MV-4-11 (cell line): Measurements from ENCODE around the gene TTL.
"Not testable (repeated sequence)": the region's sequence is repeated elsewhere in the genome, so short reads cannot be mapped to it uniquely, and the experiment has no call there.

Experiments
- DNase-seq: peaks from one replicate; lab custom pipeline; 2025; lab: John Stamatoyannopoulos, UW

Gene TTL

DNA sequence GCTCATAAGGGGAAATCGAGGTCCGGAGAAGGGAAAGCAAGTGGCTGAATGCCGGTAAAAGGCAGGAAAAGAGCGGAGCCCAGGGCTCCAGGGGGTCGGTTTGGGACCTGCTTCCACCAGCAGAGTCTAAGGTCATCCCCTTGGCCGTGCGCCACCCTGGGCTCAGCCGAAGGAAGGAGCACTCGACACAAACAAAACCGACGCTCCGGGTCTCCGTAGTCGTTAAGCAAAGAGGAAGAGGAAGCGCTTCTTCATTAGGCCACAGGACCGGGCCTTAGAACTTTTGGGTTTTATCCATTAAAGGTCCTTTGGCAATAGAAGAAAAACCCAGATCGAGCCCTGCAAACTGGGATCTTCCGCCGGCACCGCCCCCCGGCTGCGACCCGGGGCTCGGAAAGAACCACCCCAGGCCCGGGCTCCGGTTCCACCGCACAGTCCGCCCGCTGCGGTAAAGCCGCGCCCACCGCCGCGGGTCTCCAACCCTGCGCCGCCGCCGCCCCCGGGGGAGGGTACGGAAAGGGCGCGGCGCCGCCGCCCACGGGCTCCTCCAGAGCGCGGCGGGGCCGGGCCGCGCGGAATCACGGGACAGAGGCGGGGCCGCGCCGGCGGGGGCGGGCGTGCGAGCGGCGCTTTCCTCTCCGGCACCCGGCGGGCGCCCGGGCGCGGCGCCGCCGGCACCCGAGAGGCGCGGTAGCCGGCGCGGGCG lies at the start of gene TTL:
TTL (plus strand) TSS at position 629 of the 706 bp plus-strand sequence. CDS start 189 bp downstream, outside the sequence.
- DNase-seq = peak; percentile 59

DNA sequence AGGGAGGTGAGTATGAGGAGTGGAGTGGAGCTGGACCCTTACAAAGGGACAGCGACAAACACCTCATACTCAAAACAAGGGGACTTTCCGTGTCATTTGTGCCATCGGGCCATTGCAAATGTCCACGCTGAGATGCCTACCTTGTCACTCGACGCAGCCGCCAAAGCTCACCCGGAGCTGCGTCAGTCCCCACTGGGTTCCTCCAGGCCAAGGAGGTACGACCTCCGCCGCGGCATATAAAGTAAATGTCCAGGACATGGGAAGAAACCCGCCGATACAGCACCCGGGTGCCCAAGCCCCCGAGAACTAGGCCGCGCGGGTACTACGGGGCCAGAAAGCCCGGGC lies 49.6 kb upstream of the TTL start:
- not testable (repeated sequence) for DNase-seq

DNA sequence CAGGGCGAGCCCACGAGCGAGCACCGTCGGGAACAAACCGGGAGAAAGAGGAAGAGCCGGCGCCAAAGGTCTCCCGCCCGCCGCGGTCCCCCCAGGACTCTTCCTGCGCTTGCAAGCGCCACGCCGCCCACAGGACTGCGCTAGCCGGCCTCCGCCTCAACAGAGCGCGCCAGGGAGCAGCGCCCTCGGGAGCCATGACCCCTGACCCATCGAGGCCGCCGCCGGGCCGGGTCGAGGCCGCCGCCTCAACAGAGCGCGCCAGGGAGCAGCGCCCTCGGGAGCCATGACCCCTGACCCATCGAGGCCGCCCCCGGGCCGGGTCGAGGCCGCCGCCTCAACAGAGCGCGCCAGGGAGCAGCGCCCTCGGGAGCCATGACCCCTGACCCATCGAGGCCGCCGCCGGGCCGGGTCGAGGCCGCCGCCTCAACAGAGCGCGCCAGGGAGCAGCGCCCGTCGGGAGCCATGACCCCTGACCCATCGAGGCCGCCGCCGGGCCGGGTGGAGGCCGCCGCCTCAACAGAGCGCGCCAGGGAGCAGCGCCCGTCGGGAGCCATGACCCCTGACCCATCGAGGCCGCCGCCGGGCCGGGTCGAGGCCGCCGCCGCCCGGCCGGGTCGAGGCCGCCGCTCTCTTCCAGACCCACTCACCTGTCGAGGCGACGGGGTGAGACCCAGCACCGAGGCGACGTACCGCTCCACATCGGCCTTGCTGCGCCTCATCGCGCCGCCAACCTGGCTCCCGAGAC lies 49.0 kb upstream of the TTL start:
- DNase-seq = not testable (repeated sequence)

DNA sequence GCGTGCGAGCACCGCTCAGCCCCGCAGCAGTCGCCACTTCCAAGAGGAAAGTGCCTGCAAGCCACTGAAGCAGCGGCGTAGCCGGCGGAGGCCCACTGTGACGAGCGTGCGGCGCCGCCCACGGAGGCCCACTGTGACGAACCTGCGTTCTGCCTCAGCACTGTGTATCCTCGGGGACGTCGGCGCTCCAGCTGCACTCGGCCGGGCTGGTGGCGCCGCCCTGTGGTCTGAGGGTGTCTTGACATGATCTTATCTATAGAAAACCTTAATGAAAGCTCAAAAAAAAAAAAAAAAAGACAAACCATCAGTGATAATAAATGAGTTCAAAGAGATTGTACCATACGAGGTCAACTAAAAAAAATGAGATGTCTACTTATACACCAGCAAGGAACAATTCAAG lies 48.5 kb upstream of the TTL start, which contains the start of gene RGPD8:
RGPD8 (minus strand) TSS at position 166 of the 400 bp plus-strand sequence. CDS start 192 bp downstream, outside the sequence.
- not testable (repeated sequence) for DNase-seq

DNA sequence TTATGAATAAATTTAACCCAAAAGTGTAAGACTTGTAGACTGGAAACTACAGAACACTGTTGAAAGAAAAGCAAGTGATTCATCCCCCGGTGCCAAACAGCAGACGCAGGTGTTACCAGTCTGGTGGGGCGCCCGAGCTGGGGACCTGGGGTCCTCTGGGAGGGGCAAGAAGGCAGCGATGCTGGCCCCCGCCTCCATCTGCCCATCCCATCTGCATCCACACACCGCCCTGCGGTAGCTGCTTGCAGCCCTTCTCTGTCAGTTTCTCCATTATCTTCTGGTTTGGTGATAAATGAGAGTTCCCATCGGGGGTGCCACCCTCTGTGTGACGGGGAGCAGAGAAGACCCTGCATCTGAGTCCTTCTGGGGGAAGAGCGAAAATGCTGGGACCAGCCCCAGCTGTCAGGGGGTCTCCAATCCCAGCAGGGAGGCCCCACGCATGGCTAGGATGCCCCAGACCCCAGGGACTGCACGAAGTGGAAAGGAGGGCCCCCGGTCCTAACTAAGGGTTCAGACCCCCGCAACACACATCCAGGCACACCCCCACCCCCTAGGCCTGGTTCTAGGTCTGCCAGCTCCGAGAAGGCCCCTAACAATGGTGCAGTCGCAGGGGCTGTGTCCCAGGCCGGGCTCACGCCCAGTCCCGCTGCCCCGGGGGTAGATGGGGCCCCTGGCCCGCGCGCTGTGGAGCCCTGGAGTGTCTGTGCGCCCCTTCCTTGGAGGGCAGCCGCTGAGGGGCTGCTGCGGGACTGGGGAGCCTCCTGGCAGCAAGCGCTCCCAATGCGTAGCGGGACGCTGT lies 47.8 kb upstream of the TTL start:
- no peak for DNase-seq

DNA sequence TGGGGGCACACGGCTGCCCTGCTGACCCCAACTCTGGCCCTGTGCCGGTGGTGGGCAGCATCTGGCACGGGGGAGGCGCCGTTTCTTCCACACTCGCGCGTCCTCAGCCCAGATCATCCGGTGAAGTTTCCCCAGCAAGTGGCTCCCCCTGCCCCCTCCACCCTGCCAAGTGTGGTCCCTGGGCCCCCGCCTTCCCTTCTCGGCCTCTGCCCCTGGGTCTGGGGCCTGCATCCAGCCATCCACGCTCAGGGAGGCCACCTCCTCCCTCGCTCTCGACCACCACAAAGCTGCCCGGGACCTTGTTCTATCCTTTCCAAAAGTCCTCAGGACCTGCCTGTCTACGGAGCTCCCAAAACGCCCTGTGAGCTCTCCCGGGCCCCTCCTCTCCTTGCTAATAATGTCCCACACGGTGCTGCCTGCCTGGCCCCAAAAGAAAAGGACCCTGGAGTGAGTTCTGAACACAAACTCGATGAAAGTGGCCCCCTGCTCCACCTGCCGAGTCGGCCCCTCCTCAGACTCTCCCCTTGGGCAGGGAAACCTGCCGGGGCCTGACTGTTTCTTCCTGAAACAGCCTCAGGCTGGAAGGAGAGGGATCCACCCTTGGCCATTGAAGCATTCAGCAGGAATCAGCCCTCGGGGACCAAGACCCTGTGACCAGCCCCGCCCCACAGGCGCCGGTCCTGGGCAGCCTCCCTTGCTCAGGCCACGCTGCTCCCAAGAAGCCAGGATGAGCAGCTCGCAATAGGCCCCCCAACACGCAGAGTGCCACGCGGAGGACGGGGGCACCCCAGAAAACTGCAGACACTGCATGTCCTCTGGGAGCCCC lies 46.9 kb upstream of the TTL start:
- DNase-seq = not testable (repeated sequence)

DNA sequence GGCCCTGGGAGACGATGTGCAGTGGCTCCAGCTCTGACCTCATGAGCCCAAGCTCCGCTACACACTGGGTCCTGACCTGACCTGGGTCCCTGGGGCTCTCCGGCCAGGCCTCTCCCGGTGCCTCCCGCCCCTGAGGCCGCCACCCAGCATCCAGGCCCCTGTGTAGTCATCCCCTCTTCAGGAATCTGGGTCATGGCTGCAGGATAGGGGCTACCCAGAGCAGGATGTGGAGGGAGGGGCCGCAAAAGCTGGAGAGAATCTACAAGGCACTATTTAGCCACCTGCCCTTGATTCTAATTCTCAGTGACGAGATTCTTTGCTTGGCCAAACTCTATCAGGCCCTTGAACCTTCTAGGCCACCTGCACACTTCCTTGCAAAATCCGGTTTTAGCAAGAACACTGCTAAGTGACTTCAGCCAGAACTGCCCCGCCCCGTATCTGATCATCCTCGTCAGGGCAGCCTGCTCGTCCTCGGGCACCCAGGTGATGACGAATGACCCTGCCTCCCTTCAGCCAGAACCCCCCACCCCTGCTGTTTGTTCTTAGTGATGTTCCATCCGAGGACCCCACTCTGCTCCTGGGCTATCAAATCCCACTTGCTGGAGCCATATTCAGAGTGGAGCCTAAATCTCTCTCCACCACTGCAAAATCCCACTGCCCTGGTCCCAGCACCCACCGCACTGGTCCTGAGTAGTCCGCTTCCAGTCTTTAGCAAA lies 46.1 kb upstream of the TTL start:
- not testable (repeated sequence) for DNase-seq

DNA sequence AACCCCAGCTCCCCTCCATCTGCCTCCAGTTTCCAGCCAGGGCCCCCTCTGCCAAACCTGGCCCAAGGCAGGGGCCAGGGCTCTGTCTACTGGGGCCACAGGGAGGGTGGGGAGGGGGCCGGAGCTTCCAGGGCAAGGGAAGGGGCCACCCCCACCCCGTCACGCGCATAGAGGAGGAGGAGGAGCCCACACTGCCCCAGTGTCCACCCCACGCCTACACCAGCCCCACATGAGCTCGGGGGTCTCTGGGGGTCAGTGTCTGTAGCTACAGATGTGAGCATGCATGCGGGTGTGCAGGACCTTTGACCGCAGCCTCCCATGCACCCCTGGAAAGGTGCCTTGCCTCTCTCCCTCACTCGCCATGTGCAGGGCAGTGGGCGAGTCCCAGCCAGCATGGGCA lies 45.0 kb upstream of the TTL start:
- not testable (repeated sequence) for DNase-seq

DNA sequence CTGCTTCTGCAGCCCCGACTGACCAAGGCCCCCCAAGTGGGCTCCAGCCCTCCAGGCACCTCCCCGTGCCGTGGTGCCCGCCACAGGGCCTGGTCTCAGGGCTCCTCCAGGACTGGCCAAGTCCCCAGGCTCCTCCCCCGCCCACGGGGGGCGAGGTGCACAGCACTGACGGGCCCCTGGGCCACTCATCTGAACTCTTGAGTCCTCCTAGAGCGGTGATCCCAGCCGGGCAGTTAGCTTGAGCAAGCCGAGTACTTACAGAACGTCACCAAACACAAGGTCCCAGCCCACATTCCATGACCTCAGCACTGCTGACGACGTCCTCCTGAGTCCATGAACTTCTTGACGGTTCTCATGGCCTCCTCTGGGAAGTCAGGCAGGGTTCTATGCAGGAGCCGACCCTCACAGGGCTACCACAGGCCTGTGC lies 44.5 kb upstream of the TTL start:
- not testable (repeated sequence) for DNase-seq

DNA sequence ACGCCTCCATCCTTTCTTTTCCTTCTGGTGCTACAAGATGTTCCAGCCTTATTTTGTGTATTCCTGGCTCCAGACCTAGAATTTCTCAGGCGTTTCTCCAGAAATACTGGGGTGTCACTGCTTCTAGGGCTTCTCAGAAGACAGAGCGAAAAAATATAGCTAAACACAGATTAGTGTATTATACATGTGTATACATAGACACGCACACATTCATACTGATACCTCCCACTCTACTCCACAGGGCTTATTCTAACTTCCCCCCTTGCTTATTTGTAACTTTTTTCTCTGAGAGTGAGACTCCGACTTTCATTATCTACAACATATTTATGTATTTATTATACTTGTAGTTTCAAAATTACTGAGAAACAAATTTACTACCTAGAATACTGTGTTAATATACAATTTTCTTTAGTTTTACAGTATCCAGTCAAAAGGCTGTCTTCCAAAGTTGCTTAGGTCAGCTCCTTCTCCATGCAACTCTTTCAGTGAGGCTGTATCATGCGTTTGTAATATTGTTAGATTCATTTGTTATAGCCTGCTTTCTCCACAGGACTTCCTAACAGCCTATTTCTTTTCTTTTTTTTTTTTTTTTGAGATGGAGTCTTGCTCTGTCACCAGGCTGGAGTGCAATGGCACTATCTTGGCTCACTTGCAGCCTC lies 43.2 kb upstream of the TTL start:
- not testable (repeated sequence) for DNase-seq

DNA sequence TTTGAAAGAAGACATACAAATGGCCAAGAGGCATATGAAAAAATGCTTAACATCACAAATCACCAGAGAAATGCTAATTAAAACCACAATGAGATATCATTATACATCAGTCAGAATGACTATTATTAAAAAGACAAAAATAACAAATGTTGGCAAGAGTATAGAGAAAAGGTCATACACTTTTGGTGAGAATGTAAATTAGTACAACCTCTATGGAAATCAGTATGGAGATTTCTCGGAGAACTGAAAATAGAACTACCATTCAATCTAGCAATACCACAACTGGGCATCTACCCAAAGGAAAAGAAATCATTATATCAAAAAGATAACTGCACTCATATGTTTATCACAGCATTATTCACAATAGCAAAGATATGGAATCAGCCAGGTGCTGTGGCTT lies 37.7 kb upstream of the TTL start:
- DNase-seq = not testable (repeated sequence)

DNA sequence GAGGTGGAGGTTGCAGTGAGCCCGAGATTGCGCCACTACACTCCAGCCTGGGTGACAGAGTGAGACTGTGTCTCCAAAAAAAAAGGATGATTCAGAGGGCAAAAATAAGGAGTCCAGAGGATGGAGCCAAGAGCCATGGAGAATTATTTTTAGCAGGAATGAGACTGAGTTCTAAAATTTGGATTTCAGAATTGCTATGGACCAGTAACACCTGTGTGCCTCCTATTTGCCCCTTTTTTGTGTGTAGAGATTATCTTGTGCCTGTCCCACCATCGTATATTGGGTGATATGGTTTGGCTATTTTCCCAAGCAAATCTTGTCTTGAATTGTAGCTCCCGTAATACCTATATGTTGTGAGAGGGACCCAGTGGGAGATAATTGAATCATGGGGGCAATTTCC lies 32.1 kb upstream of the TTL start:
- DNase-seq = no peak

DNA sequence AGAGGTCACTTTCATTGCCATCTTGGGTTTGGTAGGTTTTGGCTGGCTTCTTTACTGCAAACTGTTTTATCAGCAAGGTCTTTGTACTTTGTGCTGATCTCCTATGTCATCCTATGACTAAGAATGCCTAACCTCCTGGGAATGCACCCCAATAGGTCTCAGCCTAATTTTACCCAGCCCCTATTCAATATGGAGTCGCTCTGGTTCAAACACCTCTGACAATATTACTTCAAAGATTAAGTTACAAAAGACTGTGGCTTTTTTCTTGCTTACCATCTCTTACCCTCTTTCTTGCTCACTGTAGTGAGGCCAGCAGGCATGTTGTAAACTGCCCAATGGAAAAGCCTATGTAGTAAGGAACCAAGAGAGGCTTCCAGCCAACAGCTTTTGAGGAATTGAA lies 30.6 kb upstream of the TTL start:
- no peak for DNase-seq

DNA sequence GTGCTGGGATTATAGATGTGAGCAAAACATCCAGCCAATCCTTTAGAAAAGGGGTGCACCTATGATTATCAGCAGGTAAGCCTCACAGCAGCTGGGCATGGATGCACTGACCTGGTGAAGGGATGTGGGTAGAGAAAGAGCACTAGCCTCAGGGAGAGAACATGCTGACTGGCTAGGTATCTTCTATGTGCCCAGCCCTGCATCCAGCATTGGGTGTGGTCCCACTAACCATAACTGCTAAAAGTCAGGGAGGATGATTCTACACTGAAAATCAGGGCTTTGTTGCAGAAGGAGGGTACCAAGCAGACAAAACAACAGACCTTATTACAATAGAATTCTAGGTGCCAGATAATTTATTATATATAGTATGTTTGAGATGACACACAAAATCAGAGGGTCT lies 27.4 kb upstream of the TTL start:
- no peak for DNase-seq

DNA sequence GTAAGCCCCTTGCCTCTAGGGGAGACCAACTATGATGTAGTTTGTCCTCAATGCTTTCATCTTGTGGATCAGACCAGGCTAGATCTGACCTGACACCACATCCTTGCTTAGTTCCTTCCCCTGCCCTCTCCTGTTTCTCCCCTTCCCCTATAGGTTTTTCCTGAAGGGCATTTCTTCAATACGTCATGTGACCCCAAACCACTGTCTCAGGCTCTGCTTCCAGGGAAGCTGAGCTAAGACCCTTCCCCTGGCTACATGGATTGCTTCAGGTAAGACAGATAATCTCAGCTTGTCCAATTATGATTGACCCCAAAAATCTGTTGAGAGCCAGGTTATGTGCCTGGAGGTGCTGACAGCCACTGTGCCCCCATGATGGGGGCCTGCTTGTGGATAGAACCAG lies 22.6 kb upstream of the TTL start:
- no peak for DNase-seq

DNA sequence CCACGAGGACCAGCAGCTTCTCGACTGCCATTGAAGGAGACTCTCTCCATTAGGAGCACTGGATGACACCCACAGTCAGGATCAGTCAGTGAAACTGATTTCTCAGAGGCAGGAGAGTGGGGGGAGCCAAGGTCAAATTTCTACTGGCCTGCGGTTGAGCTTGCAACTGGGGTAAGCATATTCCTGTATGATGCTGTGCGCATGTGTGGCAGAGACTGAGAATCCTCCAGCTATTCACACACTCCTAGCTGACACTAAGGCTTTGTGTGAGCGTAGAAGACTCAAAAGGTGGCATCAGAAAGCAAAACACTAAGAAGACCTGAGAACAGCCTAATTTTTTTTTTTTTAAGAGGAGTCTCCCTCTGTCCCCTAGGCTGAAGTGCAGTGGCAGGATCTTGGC lies 19.8 kb upstream of the TTL start:
- no peak for DNase-seq

DNA sequence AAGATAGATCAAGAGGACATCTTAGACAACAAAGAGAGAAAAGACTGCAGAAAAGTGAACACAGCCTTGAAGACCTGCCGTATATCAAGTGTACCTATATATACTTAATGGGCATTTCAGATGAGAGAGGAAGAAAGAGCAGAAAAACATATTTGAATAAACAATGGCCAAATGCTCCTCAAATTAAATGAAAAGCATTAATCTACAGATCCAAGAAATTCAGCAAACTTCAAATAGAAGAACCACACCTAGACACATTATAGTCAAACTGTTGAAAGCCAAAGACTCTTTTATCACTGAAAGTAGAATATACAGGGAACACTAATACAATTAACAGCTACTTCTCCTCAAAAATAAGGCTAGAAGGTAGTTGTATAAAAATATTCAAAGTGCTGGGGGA lies 18.7 kb upstream of the TTL start:
- DNase-seq = no peak

DNA sequence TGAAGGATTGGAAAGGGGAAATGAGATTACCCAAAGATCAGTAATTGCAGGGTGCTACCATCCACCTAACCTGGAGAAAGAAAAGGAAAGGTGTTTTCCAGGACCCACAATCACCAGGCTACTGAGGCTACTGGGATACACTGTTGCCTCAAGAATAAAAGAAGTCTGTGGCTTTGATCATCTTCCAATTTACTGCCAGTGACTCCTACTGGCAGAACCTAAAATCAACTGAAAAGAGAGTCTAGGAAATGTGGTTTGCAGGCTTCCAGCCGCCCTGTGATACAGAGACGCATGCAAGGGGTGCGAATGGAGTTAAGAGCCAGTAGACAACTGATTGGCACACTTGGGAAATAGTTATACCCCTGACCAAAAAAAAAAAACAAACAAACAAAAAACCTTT lies 16.6 kb upstream of the TTL start:
- peak; percentile 1 for DNase-seq

DNA sequence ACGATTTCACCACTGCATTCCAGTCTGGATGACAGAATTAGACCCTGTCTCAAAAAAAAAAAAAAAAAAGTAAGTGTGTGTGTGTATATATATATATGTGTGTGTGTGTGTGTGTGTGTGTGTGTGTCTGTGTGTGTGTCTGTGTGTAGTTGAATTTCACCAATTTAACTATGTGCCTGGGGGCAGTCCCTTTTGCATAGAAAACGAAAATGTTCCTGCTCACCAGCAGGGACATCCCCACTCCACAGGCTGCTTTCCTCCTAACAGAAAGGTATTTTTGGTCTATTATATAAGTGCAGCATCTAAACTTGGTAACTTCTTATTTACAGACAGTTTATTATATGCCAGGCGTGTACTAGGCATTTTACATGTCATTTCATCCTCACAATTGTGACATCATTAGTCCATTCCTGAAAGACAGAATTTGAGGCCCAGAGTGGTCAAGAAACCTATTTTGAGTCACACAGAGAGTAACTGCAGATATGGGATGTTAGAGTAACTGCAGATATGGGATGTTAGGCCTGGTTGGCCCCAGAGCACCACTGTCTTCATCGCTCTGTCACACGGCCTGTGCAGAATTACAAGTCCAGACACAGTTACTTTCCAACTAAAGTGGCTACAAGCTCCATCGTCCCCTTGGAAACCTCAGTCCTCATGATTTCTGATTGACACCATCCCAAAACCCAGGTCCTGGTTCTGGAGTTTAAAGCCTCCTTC lies 9.3 kb upstream of the TTL start:
- no peak for DNase-seq
